ENCODE data around the gene MGST1. TPM values are rescaled to one million over a fixed set of nuclear protein-coding genes. Genes with fewer than 3 reads are reported as not detected.
"Not testable (repeated sequence)": the region's sequence is repeated elsewhere in the genome, so short reads cannot be mapped to it uniquely, and the experiment has no call there.

The MGST1 gene
- total and polyA plus RNA-seq, 4 donors: 134 to 756 (median 415) TPM

DNA sequence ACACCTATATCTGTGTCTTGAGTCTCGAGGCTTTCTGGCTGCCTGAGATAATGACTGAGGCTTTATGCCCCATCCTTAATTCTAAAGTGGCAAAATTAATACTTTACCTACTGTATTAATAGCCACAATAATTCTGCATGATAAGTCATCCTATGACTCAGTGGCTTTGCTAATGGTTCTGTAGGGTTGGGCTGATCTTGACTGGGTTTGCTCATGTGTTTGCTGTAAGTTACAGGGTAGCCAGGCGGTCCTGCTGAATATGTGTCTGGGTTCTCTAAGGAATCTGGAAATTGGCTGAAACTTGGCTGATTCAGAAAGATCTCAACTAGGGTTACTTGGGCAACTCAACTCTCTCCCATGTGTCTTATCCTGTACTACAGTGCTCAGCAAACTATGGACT lies 21.7 kb downstream of the MGST1 start:
- H3K4me3 ChIP-seq: no peak overlapping the region
- 89 to 90% methylated on average over 2 of the region's 2 CpGs for WGBS, 2 donors
- no peaks in the 10 kb centered on the region for H3K9me3 ChIP-seq (ENCODE audit: control insufficient read depth in 4 of 4, insufficient read depth in 3 of 4, low read length in 3 of 4)
- peaks cover 0 to 2% (median 0%) of the 10 kb centered on the region in 4 donors for H3K36me3 ChIP-seq (ENCODE audit: control insufficient read depth in 4 of 4, insufficient read depth in 4 of 4, low read length in 4 of 4)
- H3K9ac ChIP-seq (ENCODE audit: insufficient read depth in 1 of 2, low read length in 2 of 2): no peak overlapping the region
- H3K4me1 ChIP-seq (ENCODE audit: control insufficient read depth in 5 of 5, insufficient read depth in 5 of 5, low read length in 5 of 5): peaks cover 0 to 1% (median 0%) of the 10 kb centered on the region in 5 donors
- TF ChIP-seq CTCF (IDR thresholded peaks at IDR 0.05; ENCODE audit: control extremely low read depth, extremely low read depth): no peak
- no peak for DNase-seq
- no peak for ATAC-seq (ENCODE audit: insufficient read depth, low FRiP score)
- H3K27ac ChIP-seq (ENCODE audit: low read depth in 1 of 2, low read length in 1 of 2): no peak overlapping the region
- no peaks in the 10 kb centered on the region for H3K27me3 ChIP-seq (ENCODE audit: control insufficient read depth in 3 of 3, insufficient read depth in 3 of 3, low read length in 2 of 3)

GRCh38 chr12:16370096-16370495 lies 22.7 kb downstream of the MGST1 start:
- H3K4me1 ChIP-seq (ENCODE audit: control insufficient read depth in 5 of 5, insufficient read depth in 5 of 5, low read length in 5 of 5): peaks cover 0 to 1% (median 0%) of the 10 kb centered on the region in 5 donors
- H3K9me3 ChIP-seq (ENCODE audit: control insufficient read depth in 4 of 4, insufficient read depth in 3 of 4, low read length in 3 of 4): no peaks in the 10 kb centered on the region
- no peak overlapping the region for H3K9ac ChIP-seq (ENCODE audit: insufficient read depth in 1 of 2, low read length in 2 of 2)
- no peak overlapping the region for H3K27ac ChIP-seq (ENCODE audit: low read depth in 1 of 2, low read length in 1 of 2)
- H3K4me3 ChIP-seq: no peak overlapping the region
- 88 to 90% methylated on average over 1 of the region's 1 CpG for WGBS, 2 donors
- TF ChIP-seq CTCF (IDR thresholded peaks at IDR 0.05; ENCODE audit: control extremely low read depth, extremely low read depth): no peak
- DNase-seq (no peak), ATAC-seq (ENCODE audit: insufficient read depth, low FRiP score) (no peak)
- H3K27me3 ChIP-seq (ENCODE audit: control insufficient read depth in 3 of 3, insufficient read depth in 3 of 3, low read length in 2 of 3): no peaks in the 10 kb centered on the region
- peaks cover 0 to 2% (median 0%) of the 10 kb centered on the region in 4 donors for H3K36me3 ChIP-seq (ENCODE audit: control insufficient read depth in 4 of 4, insufficient read depth in 4 of 4, low read length in 4 of 4)

- H3K9me3 ChIP-seq (ENCODE audit: control insufficient read depth in 4 of 4, insufficient read depth in 3 of 4, low read length in 3 of 4); H3K36me3 ChIP-seq (ENCODE audit: control insufficient read depth in 4 of 4, insufficient read depth in 4 of 4, low read length in 4 of 4); ATAC-seq (ENCODE audit: insufficient read depth, low FRiP score); H3K4me1 ChIP-seq (ENCODE audit: control insufficient read depth in 5 of 5, insufficient read depth in 5 of 5, low read length in 5 of 5); H3K27ac ChIP-seq (ENCODE audit: low read depth in 1 of 2, low read length in 1 of 2); DNase-seq; H3K9ac ChIP-seq (ENCODE audit: insufficient read depth in 1 of 2, low read length in 2 of 2); H3K27me3 ChIP-seq (ENCODE audit: control insufficient read depth in 3 of 3, insufficient read depth in 3 of 3, low read length in 2 of 3); H3K4me3 ChIP-seq: not testable (repeated sequence)
- WGBS, 2 donors: 87 to 91% methylated on average over 21 of the region's 21 CpGs
Observed at GRCh38 chr12:16382652-16383312, 35.3 kb downstream of the MGST1 start.

GRCh38 chr12:16384732-16385131 lies 37.3 kb downstream of the MGST1 start:
- Histone ChIP-seq H3K27me3 (ENCODE audit: control insufficient read depth in 3 of 3, insufficient read depth in 3 of 3, low read length in 2 of 3) (no peaks in the 10 kb centered on the region), H3K9ac (ENCODE audit: insufficient read depth in 1 of 2, low read length in 2 of 2) (no peak overlapping the region), H3K4me3 (no peak overlapping the region), H3K4me1 (ENCODE audit: control insufficient read depth in 5 of 5, insufficient read depth in 5 of 5, low read length in 5 of 5) (no peaks in the 10 kb centered on the region), H3K36me3 (ENCODE audit: control insufficient read depth in 4 of 4, insufficient read depth in 4 of 4, low read length in 4 of 4) (no peaks in the 10 kb centered on the region), H3K27ac (ENCODE audit: low read depth in 1 of 2, low read length in 1 of 2) (no peak overlapping the region), H3K9me3 (ENCODE audit: control insufficient read depth in 4 of 4, insufficient read depth in 3 of 4, low read length in 3 of 4) (no peaks in the 10 kb centered on the region)
- WGBS, 2 donors: 83 to 85% methylated on average over 5 of the region's 5 CpGs
- ATAC-seq (ENCODE audit: insufficient read depth, low FRiP score) (no peak), DNase-seq (no peak)
- no peak for TF ChIP-seq CTCF (IDR thresholded peaks at IDR 0.05; ENCODE audit: control extremely low read depth, extremely low read depth)
